SU-DHL-6 (cell line): Measurements from ENCODE around the gene CDH16.

Experiments used
- H2AFZ ChIP-seq: fragments of 200-600 bp; sonication (generic); 2 replicates; pipeline ENCODE4 v1.6.1; 2014; ENCODE audit warnings: low read depth, mild to moderate bottlenecking, moderate library complexity, mixed read lengths, antibody characterized with exemption, low read length; ENCODE audit not compliant: severe bottlenecking
- H3F3A ChIP-seq: fragments of 200-600 bp; shearing (Covaris generic); 2 replicates; pipeline ENCODE4 v1.6.0; 2016; ENCODE audit warnings: antibody characterized with exemption, mild to moderate bottlenecking; ENCODE audit not compliant: insufficient read depth
- H3K27ac ChIP-seq: fragments of 200-600 bp; sonication (generic); 2 replicates; pipeline ENCODE4 v1.5.1; 2016; ENCODE audit warnings: low read depth, mild to moderate bottlenecking, low read length, moderate library complexity, mixed read lengths
- H3K27me3 ChIP-seq: fragments of 200-600 bp; sonication (generic), shearing (Covaris generic); 2 replicates; pipeline ENCODE4 v1.6.0; 2014; ENCODE audit warnings: mild to moderate bottlenecking, low read length
- H3K36me3 ChIP-seq: fragments of 200-600 bp; sonication (generic); 2 replicates; pipeline ENCODE4 v1.6.1; 2014; ENCODE audit warnings: mild to moderate bottlenecking, low read length, mixed read lengths
- H3K4me2 ChIP-seq: fragments of 300-600, 200-600 bp; shearing (Covaris generic), sonication (generic); 2 replicates; pipeline ENCODE4 v1.6.0; 2014; ENCODE audit warnings: low read length, low read depth, mild to moderate bottlenecking; ENCODE audit not compliant: poor library complexity, severe bottlenecking
- H3K4me3 ChIP-seq: fragments of 200-600 bp; sonication (generic); 2 replicates; pipeline ENCODE4 v1.5.1; 2014; ENCODE audit warnings: antibody characterized with exemption, low read length, mild to moderate bottlenecking, mixed read lengths; ENCODE audit not compliant: insufficient read depth, poor library complexity, severe bottlenecking
- H3K79me2 ChIP-seq: fragments of 200-600 bp; sonication (generic); 2 replicates; pipeline ENCODE4 v1.6.1; 2014; ENCODE audit warnings: mild to moderate bottlenecking, low read length, moderate library complexity; ENCODE audit not compliant: insufficient read depth
- H3K9ac ChIP-seq: fragments of 200-600 bp; sonication (generic); 2 replicates; pipeline ENCODE4 v1.7.0; 2014; ENCODE audit warnings: mild to moderate bottlenecking, low read length
- H3K9me2 ChIP-seq: fragments of 200-600 bp; sonication (generic); replicated peaks from 2 replicates; pipeline ENCODE4 v1.6.1; 2014; ENCODE audit warnings: low read length; ENCODE audit not compliant: insufficient read depth
- H3K9me3 ChIP-seq: fragments of 200-600 bp; sonication (generic); 2 replicates; pipeline ENCODE4 v1.6.1; 2014; ENCODE audit warnings: low read length, mixed read lengths; ENCODE audit not compliant: insufficient read depth
- H4K20me1 ChIP-seq: fragments of 200-600 bp; sonication (generic); 2 replicates; pipeline ENCODE4 v1.6.1; 2014; ENCODE audit warnings: low read depth, mild to moderate bottlenecking, antibody characterized with exemption, low read length, moderate library complexity, mixed read lengths
- CTCF ChIP-seq: fragments of 200-600 bp; sonication (generic); IDR thresholded peaks from one replicate; pipeline ENCODE4 v1.5.1; 2017; ENCODE audit warnings: antibody characterized with exemption, mild to moderate bottlenecking, low read length, moderate library complexity; ENCODE audit not compliant: insufficient read depth, poor library complexity, severe bottlenecking
- EZH2phosphoT487 ChIP-seq: fragments of 200-600 bp; sonication (generic), shearing (Covaris generic); conservative IDR thresholded peaks from 2 replicates; pipeline ENCODE4 v1.6.1; 2018; ENCODE audit warnings: mild to moderate bottlenecking, antibody characterized with exemption, low read length, moderate library complexity, mixed read lengths

CDH16 gene

GRCh38 chr16:66914541-66914940, 4.1 kb downstream of the CDH16 start:
- H3K27me3 ChIP-seq, result 0 out of 2 replicates have a peak, but pooled peaks cover 2% of the 10 kb centered on the region
- no peak overlapping the region for H3K9ac ChIP-seq

GRCh38 chr16:66913711-66914110, 5.0 kb downstream of the CDH16 start:
- Histone ChIP-seq H2AFZ (no peak overlapping the region), H3F3A (no peaks in the 10 kb centered on the region), H3K27ac (no peak overlapping the region), H3K79me2 (no peaks in the 10 kb centered on the region), H3K4me2 (no peak overlapping the region), H3K9me2 (no peaks in the 10 kb centered on the region), H3K4me3 (no peak overlapping the region), H4K20me1 (no peaks in the 10 kb centered on the region), H3K9ac (no peak overlapping the region), H3K9me3 (no peaks in the 10 kb centered on the region), H3K27me3 (0 out of 2 replicates have a peak, but pooled peaks cover 2% of the 10 kb centered on the region), H3K36me3 (no peaks in the 10 kb centered on the region)
- TF ChIP-seq CTCF (no peak), EZH2phosphoT487 (no peak)

More at GRCh38 chr16:66914541-66914940, 4.1 kb downstream of the CDH16 start:
- Histone ChIP-seq H3K9me2 (no peaks in the 10 kb centered on the region), H3K36me3 (no peaks in the 10 kb centered on the region), H3K4me2 (no peak overlapping the region), H4K20me1 (no peaks in the 10 kb centered on the region), H3K4me3 (no peak overlapping the region), H3K9me3 (no peaks in the 10 kb centered on the region), H2AFZ (no peak overlapping the region), H3F3A (no peaks in the 10 kb centered on the region), H3K79me2 (no peaks in the 10 kb centered on the region), H3K27ac (no peak overlapping the region)
- no peak for TF ChIP-seq EZH2phosphoT487
- no peak for TF ChIP-seq CTCF

- H3K4me3 ChIP-seq, result no peak overlapping the region
- H3K27ac ChIP-seq, result no peak overlapping the region
Observed at GRCh38 chr16:66913081-66913480, 5.6 kb downstream of the CDH16 start.

More at GRCh38 chr16:66913081-66913480, 5.6 kb downstream of the CDH16 start:
- H4K20me1 ChIP-seq, result no peaks in the 10 kb centered on the region
- H3K9me2 ChIP-seq, result no peaks in the 10 kb centered on the region
- TF ChIP-seq EZH2phosphoT487, result no peak
- no peak for TF ChIP-seq CTCF
- no peak overlapping the region for H3K9ac ChIP-seq
- no peaks in the 10 kb centered on the region for H3K79me2 ChIP-seq
- H2AFZ ChIP-seq, result no peak overlapping the region
- no peaks in the 10 kb centered on the region for H3F3A ChIP-seq
- H3K9me3 ChIP-seq, result no peaks in the 10 kb centered on the region
- H3K36me3 ChIP-seq, result no peaks in the 10 kb centered on the region
- no peak overlapping the region for H3K4me2 ChIP-seq
- 0 out of 2 replicates have a peak, but pooled peaks cover 2% of the 10 kb centered on the region for H3K27me3 ChIP-seq
